ENCODE data around the gene IL10. TPM values are rescaled to one million over a fixed set of nuclear protein-coding genes. Genes with fewer than 3 reads are reported as not detected.

The IL10 gene
- total and polyA plus RNA-seq, 7 donors, result 1.6 to 16.8 (median 5.4) TPM

DNA sequence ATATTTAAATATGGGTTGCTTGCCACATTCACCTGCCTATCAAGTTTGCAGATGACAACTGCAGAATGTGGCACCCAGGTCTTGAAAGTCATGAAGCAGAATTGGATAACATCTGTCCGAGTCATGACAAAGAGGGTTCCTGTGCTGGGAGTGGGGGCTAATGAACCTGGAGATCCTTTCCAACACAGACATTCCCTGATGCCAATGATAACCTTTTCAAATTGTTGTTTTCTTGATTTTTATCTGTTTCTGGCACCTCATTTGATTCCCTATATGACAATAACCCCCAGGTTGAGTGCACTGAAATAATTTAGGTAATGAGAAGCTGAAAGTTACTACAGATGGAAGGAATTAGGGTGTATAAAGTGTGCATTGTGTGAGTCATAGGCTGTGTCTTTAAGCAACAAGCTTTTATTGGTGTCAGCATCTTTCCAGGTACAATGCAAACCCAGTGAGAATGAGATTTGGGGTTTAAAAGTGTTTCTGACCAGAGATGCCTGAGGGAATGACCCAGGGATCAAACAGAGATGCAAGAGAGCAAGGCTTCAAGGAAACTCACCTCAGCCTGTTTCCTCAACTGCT, 32.0 kb upstream of the IL10 start:
- TF ChIP-seq, protein P1, sequence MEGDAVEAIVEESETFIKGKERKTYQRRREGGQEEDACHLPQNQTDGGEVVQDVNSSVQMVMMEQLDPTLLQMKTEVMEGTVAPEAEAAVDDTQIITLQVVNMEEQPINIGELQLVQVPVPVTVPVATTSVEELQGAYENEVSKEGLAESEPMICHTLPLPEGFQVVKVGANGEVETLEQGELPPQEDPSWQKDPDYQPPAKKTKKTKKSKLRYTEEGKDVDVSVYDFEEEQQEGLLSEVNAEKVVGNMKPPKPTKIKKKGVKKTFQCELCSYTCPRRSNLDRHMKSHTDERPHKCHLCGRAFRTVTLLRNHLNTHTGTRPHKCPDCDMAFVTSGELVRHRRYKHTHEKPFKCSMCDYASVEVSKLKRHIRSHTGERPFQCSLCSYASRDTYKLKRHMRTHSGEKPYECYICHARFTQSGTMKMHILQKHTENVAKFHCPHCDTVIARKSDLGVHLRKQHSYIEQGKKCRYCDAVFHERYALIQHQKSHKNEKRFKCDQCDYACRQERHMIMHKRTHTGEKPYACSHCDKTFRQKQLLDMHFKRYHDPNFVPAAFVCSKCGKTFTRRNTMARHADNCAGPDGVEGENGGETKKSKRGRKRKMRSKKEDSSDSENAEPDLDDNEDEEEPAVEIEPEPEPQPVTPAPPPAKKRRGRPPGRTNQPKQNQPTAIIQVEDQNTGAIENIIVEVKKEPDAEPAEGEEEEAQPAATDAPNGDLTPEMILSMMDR (IDR thresholded peaks at IDR 0.05), result no peak
- TF ChIP-seq POLR2AphosphoS5 (IDR thresholded peaks at IDR 0.05), result no peak
- no peak for TF ChIP-seq EP300 (IDR thresholded peaks at IDR 0.05)
- no peak for TF ChIP-seq POLR2A (IDR thresholded peaks at IDR 0.05)
- Histone ChIP-seq H3K4me1 (no peaks in the 10 kb centered on the region), H3K9me3 (no peaks in the 10 kb centered on the region), H3K27ac (no peak overlapping the region), H3K4me3 (no peak overlapping the region), H3K36me3 (no peaks in the 10 kb centered on the region), H3K27me3 (no peaks in the 10 kb centered on the region)
- 86 to 88% methylated on average over 1 of the region's 1 CpG for WGBS, 2 donors
- intact Hi-C loops (cut with DNase I), result no loop called here
- no peak for DNase-seq

DNA sequence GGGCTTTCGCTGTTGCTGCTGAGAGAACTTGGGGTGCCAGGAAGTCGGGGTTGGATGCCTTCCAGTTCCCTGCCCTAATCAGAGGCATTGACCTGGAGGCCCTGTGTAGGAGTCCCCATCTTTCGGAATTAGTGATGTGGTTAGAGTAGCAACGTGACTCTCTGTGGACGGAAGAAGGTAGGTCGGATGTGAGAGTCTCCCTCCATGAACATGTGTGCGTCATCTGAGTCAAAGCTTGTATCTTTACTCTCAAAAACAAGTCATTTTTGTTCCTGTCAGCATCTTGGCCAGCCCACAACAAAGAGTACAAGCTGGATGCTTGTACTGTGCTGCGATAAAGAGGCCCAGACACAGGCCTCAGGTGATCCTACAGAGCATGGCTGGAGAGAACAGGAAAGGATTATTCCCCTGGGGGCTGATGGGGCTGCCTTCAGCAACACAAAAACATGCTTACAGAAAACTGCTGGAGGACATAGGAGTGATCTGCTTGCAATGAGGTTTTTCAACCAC, 31.0 kb upstream of the IL10 start:
- Histone ChIP-seq H3K36me3 (no peaks in the 10 kb centered on the region), H3K9me3 (no peaks in the 10 kb centered on the region), H3K27ac (peak overlapping the region in 1 of 4 donors; percentile 18), H3K4me3 (no peak overlapping the region), H3K4me1 (no peaks in the 10 kb centered on the region), H3K27me3 (no peaks in the 10 kb centered on the region)
- TF ChIP-seq POLR2AphosphoS5 (IDR thresholded peaks at IDR 0.05) (no peak), EP300 (IDR thresholded peaks at IDR 0.05) (no peak), POLR2A (IDR thresholded peaks at IDR 0.05) (no peak)
- TF ChIP-seq, protein P1 (IDR thresholded peaks at IDR 0.05), result no peak
- 75 to 84% methylated on average over 8 of the region's 8 CpGs for WGBS, 2 donors
- intact Hi-C loops (cut with DNase I), result no loop called here
- DNase-seq, result no peak

GRCh38 chr1:206802401-206802800, 30.1 kb upstream of the IL10 start:
- DNase-seq, result no peak
- Histone ChIP-seq H3K27me3 (no peaks in the 10 kb centered on the region), H3K9me3 (no peaks in the 10 kb centered on the region), H3K36me3 (no peaks in the 10 kb centered on the region), H3K4me3 (no peak overlapping the region), H3K27ac (no peak overlapping the region), H3K4me1 (no peaks in the 10 kb centered on the region)
- intact Hi-C loops (cut with DNase I), result no loop called here
- 85 to 86% methylated on average over 4 of the region's 4 CpGs for WGBS, 2 donors
- TF ChIP-seq, protein P1 (IDR thresholded peaks at IDR 0.05), result no peak
- TF ChIP-seq POLR2AphosphoS5 (IDR thresholded peaks at IDR 0.05) (no peak), POLR2A (IDR thresholded peaks at IDR 0.05) (no peak), EP300 (IDR thresholded peaks at IDR 0.05) (no peak)

- TF ChIP-seq POLR2AphosphoS5 (IDR thresholded peaks at IDR 0.05) (no peak), EP300 (IDR thresholded peaks at IDR 0.05) (no peak), POLR2A (IDR thresholded peaks at IDR 0.05) (no peak)
- TF ChIP-seq, protein P1 (IDR thresholded peaks at IDR 0.05), result no peak
- no peaks in the 10 kb centered on the region for H3K4me1 ChIP-seq
Measured at GRCh38 chr1:206801467-206801866, 29.2 kb upstream of the IL10 start.

DNA sequence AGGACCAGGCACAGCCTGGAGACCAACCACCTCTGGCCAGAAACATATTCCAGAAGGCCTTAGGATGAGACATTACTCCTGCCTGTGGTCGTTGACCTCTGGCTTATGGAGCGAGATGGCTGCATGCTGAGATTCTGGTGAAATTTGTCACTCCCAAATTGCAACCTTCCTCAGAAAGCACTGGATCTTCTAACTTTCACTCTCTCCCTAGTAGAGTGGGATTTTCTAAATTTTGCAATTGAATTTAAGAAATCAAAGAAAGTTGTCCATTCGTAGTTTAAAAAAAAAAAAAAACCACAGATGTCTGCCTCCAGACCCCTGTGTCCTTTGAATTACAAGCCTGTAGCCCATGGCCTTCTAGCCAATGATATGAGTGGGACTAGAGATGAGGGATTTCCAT, 28.6 kb upstream of the IL10 start:
- TF ChIP-seq POLR2A (IDR thresholded peaks at IDR 0.05) (no peak), POLR2AphosphoS5 (IDR thresholded peaks at IDR 0.05) (no peak), EP300 (IDR thresholded peaks at IDR 0.05) (no peak)
- TF ChIP-seq, protein P1 (IDR thresholded peaks at IDR 0.05), result no peak
- intact Hi-C loops (cut with DNase I), result no loop called here
- 89 to 93% methylated on average over 3 of the region's 3 CpGs for WGBS, 2 donors

More at GRCh38 chr1:206801467-206801866, 29.2 kb upstream of the IL10 start:
- no peaks in the 10 kb centered on the region for H3K36me3 ChIP-seq
- intact Hi-C loops (cut with DNase I), result no loop called here
- WGBS, 2 donors, result 87 to 91% methylated on average over 1 of the region's 1 CpG
- H3K9me3 ChIP-seq, result no peaks in the 10 kb centered on the region
- DNase-seq, result no peak
- H3K27me3 ChIP-seq, result no peaks in the 10 kb centered on the region
- H3K27ac ChIP-seq, result no peak overlapping the region
- H3K4me3 ChIP-seq, result no peak overlapping the region

More for the DNA sequence above, 28.6 kb upstream of the IL10 start:
- Histone ChIP-seq H3K9me3 (no peaks in the 10 kb centered on the region), H3K27me3 (no peaks in the 10 kb centered on the region), H3K4me3 (no peak overlapping the region), H3K27ac (no peak overlapping the region), H3K4me1 (no peaks in the 10 kb centered on the region), H3K36me3 (no peaks in the 10 kb centered on the region)
- no peak for DNase-seq

Data from sigmoid colon (tissue), 7 donors.